Keratinocyte (primary cell): ENCODE results near the gene WSB1.

ENCODE experiments used
- EZH2 ChIP-seq: IDR thresholded peaks from one replicate; pipeline ENCODE4 v1.6.1; 2012; ENCODE audit warnings: inconsistent platforms, mild to moderate bottlenecking, low read length, moderate library complexity
- TF ChIP-seq, protein P1 (sequence below), 3 experiments: IDR thresholded peaks in 1 of 3; conservative IDR thresholded peaks in 1 of 3; optimal IDR thresholded peaks in 1 of 3; 2 replicates in 2 of 3; 3 replicates in 1 of 3; pipeline versions ENCODE3 to v1.5.1; 2011; ENCODE audit warnings: low read length in 3 of 3, mild to moderate bottlenecking in 3 of 3, moderate library complexity in 2 of 3, control low read depth in 1 of 3, inconsistent platforms in 1 of 3; ENCODE audit not compliant: insufficient read depth in 2 of 3; ENCODE audit errors: extremely low read depth in 1 of 3

DNA sequence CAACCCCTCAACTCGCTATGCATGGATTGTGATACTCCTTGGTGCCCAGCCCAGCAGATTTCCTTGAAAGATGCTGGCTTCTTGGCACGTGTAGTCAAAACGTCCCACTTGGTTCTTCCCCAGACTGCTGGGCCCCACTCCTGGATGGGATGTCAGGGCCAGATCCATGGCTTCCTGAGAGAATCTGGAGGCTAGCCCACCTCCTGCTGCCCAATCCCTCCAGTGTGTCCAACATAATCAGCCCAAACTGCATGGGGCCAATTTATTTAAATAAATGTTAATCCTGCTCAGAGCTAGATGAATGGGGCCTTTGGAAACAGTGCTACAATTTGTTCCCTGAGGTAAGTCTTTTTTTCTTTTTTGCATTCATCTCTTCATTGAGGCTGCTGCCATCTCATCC, 49.4 kb downstream of the WSB1 start:
- TF ChIP-seq, protein P1, sequence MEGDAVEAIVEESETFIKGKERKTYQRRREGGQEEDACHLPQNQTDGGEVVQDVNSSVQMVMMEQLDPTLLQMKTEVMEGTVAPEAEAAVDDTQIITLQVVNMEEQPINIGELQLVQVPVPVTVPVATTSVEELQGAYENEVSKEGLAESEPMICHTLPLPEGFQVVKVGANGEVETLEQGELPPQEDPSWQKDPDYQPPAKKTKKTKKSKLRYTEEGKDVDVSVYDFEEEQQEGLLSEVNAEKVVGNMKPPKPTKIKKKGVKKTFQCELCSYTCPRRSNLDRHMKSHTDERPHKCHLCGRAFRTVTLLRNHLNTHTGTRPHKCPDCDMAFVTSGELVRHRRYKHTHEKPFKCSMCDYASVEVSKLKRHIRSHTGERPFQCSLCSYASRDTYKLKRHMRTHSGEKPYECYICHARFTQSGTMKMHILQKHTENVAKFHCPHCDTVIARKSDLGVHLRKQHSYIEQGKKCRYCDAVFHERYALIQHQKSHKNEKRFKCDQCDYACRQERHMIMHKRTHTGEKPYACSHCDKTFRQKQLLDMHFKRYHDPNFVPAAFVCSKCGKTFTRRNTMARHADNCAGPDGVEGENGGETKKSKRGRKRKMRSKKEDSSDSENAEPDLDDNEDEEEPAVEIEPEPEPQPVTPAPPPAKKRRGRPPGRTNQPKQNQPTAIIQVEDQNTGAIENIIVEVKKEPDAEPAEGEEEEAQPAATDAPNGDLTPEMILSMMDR (optimal IDR thresholded peaks at IDR 0.05 in 1 of 3, IDR thresholded peaks at IDR 0.05 in 1 of 3, conservative IDR thresholded peaks at IDR 0.05 in 1 of 3; ENCODE audit: extremely low read depth in 1 of 3, insufficient read depth in 2 of 3, low read length in 3 of 3), result no peak
- TF ChIP-seq EZH2, result no peak
